Colonic mucosa (tissue), 4 donors: ENCODE measurements around the gene DENND2D. TPM values are rescaled to one million over a fixed set of nuclear protein-coding genes. Genes with fewer than 3 reads are reported as not detected.

Source experiments
- DNase-seq: peaks from one replicate; pipeline ENCODE4 v3.0.0-alpha.2; 2020
- H3K27ac ChIP-seq: fragments of 200-600 bp; one replicate; pipeline ENCODE4 v1.8.0; 2021
- H3K27me3 ChIP-seq: fragments of 200-600 bp; one replicate; pipeline ENCODE4 v1.8.0; 2021
- H3K36me3 ChIP-seq: fragments of 200-600 bp; one replicate; pipeline ENCODE4 v1.8.0; 2021
- H3K4me1 ChIP-seq: fragments of 200-600 bp; one replicate; pipeline ENCODE4 v1.8.0; 2021; ENCODE audit warnings: mild to moderate bottlenecking
- H3K4me3 ChIP-seq: fragments of 200-600 bp; one replicate; pipeline ENCODE4 v1.8.0; 2021
- H3K9ac ChIP-seq, 2 donors: one replicate each; pipeline ENCODE4 v1.7.0; 2013; ENCODE audit warnings: control low read depth in 2 of 2, low read depth in 2 of 2, low read length in 2 of 2
- H3K9me3 ChIP-seq: fragments of 200-600 bp; one replicate; pipeline ENCODE4 v1.8.0; 2021
- intact Hi-C: fragments of 100-400 bp; cut with DNase I; formaldehyde crosslinking; loops from one replicate; pipeline ENCODE4 v1.14.1; 2022
- total RNA-seq, 2 donors: library from RNA; stranded (reverse); fragmentation: NEBNext Ultra II Directional in 1 of 2; extraction: Animal tissue kit (Norgen Biotek cat#: 25700) in 1 of 2; gene quantifications; one replicate each; pipeline ENCODE4 v1.2.1, GENCODE V29; 2021
- TF ChIP-seq, protein P1 (sequence below): fragments of 200-600 bp; IDR thresholded peaks from one replicate; pipeline ENCODE4 v1.8.0; 2022; ENCODE audit warnings: antibody characterized with exemption, mild to moderate bottlenecking
- donor health status: healthy.
- donor health status: DM: no; HTN: no; CAD: no.
- donor health status: DM: no; HTN: no; CAD: no.

Gene DENND2D
- total RNA-seq, 2 donors from 2014 or later = 51.0 to 65.2 TPM

- intact Hi-C loops = no loop called here
These were observed 3.9 kb upstream of the DENND2D start for GRCh38 chr1:111204201-111204982.

GRCh38 chr1:111203681-111204200 lies 3.3 kb upstream of the DENND2D start:
- Histone ChIP-seq H3K36me3 (peaks cover under 1% of the 10 kb centered on the region), H3K27ac (peak overlapping the region; percentile 92), H3K9me3 (no peaks in the 10 kb centered on the region), H3K4me1 (peaks cover 23% of the 10 kb centered on the region), H3K27me3 (no peaks in the 10 kb centered on the region), H3K4me3 (peak overlapping the region; percentile 77), H3K9ac (peak overlapping the region; percentile 88 to 94)
- TF ChIP-seq, protein P1, sequence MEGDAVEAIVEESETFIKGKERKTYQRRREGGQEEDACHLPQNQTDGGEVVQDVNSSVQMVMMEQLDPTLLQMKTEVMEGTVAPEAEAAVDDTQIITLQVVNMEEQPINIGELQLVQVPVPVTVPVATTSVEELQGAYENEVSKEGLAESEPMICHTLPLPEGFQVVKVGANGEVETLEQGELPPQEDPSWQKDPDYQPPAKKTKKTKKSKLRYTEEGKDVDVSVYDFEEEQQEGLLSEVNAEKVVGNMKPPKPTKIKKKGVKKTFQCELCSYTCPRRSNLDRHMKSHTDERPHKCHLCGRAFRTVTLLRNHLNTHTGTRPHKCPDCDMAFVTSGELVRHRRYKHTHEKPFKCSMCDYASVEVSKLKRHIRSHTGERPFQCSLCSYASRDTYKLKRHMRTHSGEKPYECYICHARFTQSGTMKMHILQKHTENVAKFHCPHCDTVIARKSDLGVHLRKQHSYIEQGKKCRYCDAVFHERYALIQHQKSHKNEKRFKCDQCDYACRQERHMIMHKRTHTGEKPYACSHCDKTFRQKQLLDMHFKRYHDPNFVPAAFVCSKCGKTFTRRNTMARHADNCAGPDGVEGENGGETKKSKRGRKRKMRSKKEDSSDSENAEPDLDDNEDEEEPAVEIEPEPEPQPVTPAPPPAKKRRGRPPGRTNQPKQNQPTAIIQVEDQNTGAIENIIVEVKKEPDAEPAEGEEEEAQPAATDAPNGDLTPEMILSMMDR = no peak
- intact Hi-C loops = no loop called here
- DNase-seq = peak; percentile 88

More at GRCh38 chr1:111204201-111204982, 3.9 kb upstream of the DENND2D start:
- peak overlapping the region; percentile 77 for H3K4me3 ChIP-seq
- peak overlapping the region; percentile 92 for H3K27ac ChIP-seq
- H3K9me3 ChIP-seq = no peaks in the 10 kb centered on the region
- peak; percentile 88 for DNase-seq
- no peaks in the 10 kb centered on the region for H3K27me3 ChIP-seq
- peaks cover 23% of the 10 kb centered on the region for H3K4me1 ChIP-seq
- H3K36me3 ChIP-seq = no peaks in the 10 kb centered on the region
- TF ChIP-seq, protein P1 = no peak
- H3K9ac ChIP-seq = peak overlapping the region; percentile 88 to 94

DNA sequence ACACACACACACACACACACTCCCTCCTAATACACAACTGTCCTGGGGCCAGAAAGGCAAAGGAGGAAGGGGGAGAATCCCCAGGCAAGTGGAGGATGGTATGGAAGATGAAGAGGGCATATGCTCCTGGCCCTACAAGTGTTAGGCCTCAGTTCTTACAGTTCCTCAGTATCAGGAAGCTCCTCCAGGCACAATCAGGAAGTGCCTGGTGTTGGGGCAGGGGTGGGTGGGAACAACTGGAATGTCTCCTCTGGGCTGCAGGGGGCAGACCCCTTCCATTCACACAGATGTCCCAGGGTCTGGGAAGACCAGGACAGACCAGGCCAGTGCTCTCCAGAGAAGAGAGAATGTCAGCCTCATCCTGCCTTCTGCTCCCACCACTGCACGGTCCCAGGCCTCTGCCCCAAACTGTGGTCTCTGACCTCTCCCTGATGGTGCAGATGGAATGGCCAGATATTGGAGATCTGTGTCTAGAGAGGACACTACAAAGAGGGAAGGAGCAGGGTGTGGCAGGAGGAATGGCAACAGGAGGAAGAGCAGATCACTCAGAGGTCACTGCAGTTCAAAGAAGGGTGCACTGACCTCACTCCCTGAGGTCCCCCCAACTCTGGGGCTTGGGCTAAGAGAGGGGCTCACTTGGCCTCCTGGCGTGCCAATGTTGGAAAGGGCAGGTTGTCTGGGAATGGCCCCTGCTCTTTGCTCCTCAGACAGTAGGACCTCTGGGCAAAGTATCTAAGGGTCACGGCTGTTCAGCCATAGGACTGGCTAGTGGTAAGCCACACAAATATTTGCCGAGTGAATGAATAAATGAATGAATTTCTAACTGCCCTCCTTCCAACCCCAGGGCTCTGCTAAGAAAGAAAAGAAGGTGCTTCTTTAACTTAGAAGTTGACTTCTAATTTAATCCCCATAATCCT lies 2.5 kb upstream of the DENND2D start:
- Histone ChIP-seq H3K36me3 (peaks cover 6% of the 10 kb centered on the region), H3K27me3 (no peaks in the 10 kb centered on the region), H3K9me3 (no peaks in the 10 kb centered on the region), H3K4me1 (peaks cover 23% of the 10 kb centered on the region), H3K27ac (peak overlapping the region; percentile 92), H3K9ac (peak overlapping the region; percentile 88 to 94), H3K4me3 (peak overlapping the region; percentile 77)
- intact Hi-C loops = no loop called here
- DNase-seq = peak; percentile 34
- TF ChIP-seq, protein P1 = no peak

- H3K9ac ChIP-seq = peak overlapping the region in 1 of 2 donors; percentile 88
- peaks cover 23% of the 10 kb centered on the region for H3K4me1 ChIP-seq
- peak; percentile 56 for DNase-seq
These were observed 1.9 kb upstream of the DENND2D start for GRCh38 chr1:111202366-111202706.

More at GRCh38 chr1:111202366-111202706, 1.9 kb upstream of the DENND2D start:
- Histone ChIP-seq H3K27me3 (no peaks in the 10 kb centered on the region), H3K9me3 (no peaks in the 10 kb centered on the region), H3K4me3 (no peak overlapping the region), H3K36me3 (peaks cover 6% of the 10 kb centered on the region), H3K27ac (peak overlapping the region; percentile 92)
- intact Hi-C loops = no loop called here
- TF ChIP-seq, protein P1 = no peak
